ENCODE measurements around the gene TSACC. TPM values are rescaled to one million over a fixed set of nuclear protein-coding genes. Genes with fewer than 3 reads are reported as not detected.

The TSACC gene
- total and polyA plus RNA-seq, 2 donors (not counting 1 experiment from before 2014, with no cell fraction given): 0.69 to 1.2 TPM

DNA sequence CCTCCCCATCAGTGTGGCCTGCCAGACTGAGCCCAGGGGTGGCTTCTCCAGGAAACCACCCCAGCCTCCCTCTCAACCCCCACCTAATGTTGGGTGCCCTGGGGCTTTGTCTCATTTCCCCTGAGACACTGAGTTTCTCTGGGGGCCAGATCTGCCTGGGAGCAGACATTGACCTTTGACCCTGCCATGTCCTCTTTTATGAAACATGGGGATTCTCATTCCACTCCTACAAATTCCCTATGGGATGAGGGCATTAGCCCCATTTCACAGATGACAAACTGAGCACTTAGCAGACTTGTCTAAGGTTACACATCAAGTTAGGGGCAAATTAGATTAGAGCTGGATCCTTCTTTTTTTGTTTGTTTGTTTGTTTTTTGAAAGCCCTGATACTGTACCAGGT is 54.8 kb downstream of the TSACC start:
- Mint-ChIP-seq H3K4me1 (peaks cover 8% of the 10 kb centered on the region), H3K27me3 (peaks cover 14% of the 10 kb centered on the region), H3K27ac (no peak overlapping the region), H3K9me3 (ENCODE audit: insufficient read depth) (peaks cover 2% of the 10 kb centered on the region), H3K4me3 (no peak overlapping the region)
- Histone ChIP-seq H3K27ac (ENCODE audit: low read length in 2 of 2) (no peak overlapping the region), H3K4me1 (ENCODE audit: control insufficient read depth in 2 of 2, insufficient read depth in 2 of 2, low read length in 2 of 2) (peaks cover 4 to 8% of the 10 kb centered on the region in 2 donors), H3K9me3 (ENCODE audit: control extremely low read depth in 1 of 3, control insufficient read depth in 2 of 3, insufficient read depth in 1 of 3, low read length in 2 of 3) (peaks cover 0 to 9% (median 0%) of the 10 kb centered on the region in 3 donors), H3K79me2 (ENCODE audit: control insufficient read depth, insufficient read depth, low read length) (no peaks in the 10 kb centered on the region), H3K4me3 (ENCODE audit: control extremely low read depth in 1 of 5, extremely low read depth in 1 of 5, insufficient read depth in 1 of 5, low read depth in 2 of 5, low read length in 4 of 5) (no peak overlapping the region), H3K36me3 (replicated peaks in 1 of 2; ENCODE audit: control extremely low read depth in 1 of 2, control insufficient read depth in 1 of 2, extremely low read depth in 1 of 2, insufficient read depth in 2 of 2, low read length in 1 of 2) (no peaks in the 10 kb centered on the region), H4K20me1 (ENCODE audit: control insufficient read depth, insufficient read depth, low read length, poor library complexity, severe bottlenecking) (no peaks in the 10 kb centered on the region), H3K4me2 (replicated peaks; ENCODE audit: low read depth, low read length, poor library complexity, severe bottlenecking) (no peak overlapping the region), H2AFZ (ENCODE audit: insufficient read depth, low read depth, low read length, poor library complexity, severe bottlenecking) (no peak overlapping the region), H3K27me3 (replicated peaks in 1 of 4; ENCODE audit: control extremely low read depth in 1 of 4, control insufficient read depth in 3 of 4, insufficient read depth in 4 of 4, low read length in 3 of 4) (peaks cover 0 to 30% (median 7%) of the 10 kb centered on the region in 4 experiments), H3K9ac (ENCODE audit: low read length) (no peak overlapping the region)
- no peak for DNase-seq
- no peak for TF ChIP-seq EZH2 (IDR thresholded peaks at IDR 0.05; ENCODE audit: borderline replicate concordance, insufficient read depth, low read depth, low read length, poor library complexity, severe bottlenecking)
- TF ChIP-seq, protein P1, sequence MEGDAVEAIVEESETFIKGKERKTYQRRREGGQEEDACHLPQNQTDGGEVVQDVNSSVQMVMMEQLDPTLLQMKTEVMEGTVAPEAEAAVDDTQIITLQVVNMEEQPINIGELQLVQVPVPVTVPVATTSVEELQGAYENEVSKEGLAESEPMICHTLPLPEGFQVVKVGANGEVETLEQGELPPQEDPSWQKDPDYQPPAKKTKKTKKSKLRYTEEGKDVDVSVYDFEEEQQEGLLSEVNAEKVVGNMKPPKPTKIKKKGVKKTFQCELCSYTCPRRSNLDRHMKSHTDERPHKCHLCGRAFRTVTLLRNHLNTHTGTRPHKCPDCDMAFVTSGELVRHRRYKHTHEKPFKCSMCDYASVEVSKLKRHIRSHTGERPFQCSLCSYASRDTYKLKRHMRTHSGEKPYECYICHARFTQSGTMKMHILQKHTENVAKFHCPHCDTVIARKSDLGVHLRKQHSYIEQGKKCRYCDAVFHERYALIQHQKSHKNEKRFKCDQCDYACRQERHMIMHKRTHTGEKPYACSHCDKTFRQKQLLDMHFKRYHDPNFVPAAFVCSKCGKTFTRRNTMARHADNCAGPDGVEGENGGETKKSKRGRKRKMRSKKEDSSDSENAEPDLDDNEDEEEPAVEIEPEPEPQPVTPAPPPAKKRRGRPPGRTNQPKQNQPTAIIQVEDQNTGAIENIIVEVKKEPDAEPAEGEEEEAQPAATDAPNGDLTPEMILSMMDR (IDR thresholded peaks at IDR 0.05): no peak
- CTCF ChIA-PET: interaction anchor here (0.6 to 4.1 kb wide), 3 partner anchors 7 to 121 kb away, joined by 3 to 21 read pairs (median 4); no protein-coding TSS in a partner anchor
- intact Hi-C loops (cut with micrococcal nuclease): no loop called here
- ATAC-seq (ENCODE audit: low read depth): no peak
- POLR2A ChIA-PET: no interaction called here

DNA sequence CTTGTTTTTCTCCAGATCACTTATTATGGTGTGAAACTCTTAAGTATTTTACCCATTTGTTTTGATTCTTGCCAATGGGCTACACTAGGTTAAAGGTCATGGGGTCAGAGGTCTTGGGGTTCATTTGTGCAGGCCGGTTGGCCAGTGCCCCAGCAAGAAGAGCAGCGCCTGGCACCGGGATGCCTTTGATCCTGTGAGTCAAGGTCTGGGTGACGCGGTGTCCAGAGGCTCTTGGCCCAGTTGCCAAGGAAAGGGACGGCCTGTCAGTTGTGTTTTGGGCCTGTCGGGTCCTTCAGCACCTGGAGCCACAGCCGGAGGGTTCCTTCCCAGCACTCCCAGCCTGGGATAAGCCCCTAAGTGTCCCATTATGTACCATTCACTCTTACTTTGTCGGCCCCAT is 55.8 kb downstream of the TSACC start:
- ATAC-seq (ENCODE audit: low read depth): no peak
- DNase-seq: no peak
- Histone ChIP-seq H3K79me2 (ENCODE audit: control insufficient read depth, insufficient read depth, low read length) (no peaks in the 10 kb centered on the region), H3K36me3 (replicated peaks in 1 of 2; ENCODE audit: control extremely low read depth in 1 of 2, control insufficient read depth in 1 of 2, extremely low read depth in 1 of 2, insufficient read depth in 2 of 2, low read length in 1 of 2) (no peaks in the 10 kb centered on the region), H3K9ac (ENCODE audit: low read length) (no peak overlapping the region), H3K9me3 (ENCODE audit: control extremely low read depth in 1 of 3, control insufficient read depth in 2 of 3, insufficient read depth in 1 of 3, low read length in 2 of 3) (peaks cover 0 to 9% (median 0%) of the 10 kb centered on the region in 3 donors), H2AFZ (ENCODE audit: insufficient read depth, low read depth, low read length, poor library complexity, severe bottlenecking) (no peak overlapping the region), H4K20me1 (ENCODE audit: control insufficient read depth, insufficient read depth, low read length, poor library complexity, severe bottlenecking) (no peaks in the 10 kb centered on the region), H3K4me1 (ENCODE audit: control insufficient read depth in 2 of 2, insufficient read depth in 2 of 2, low read length in 2 of 2) (peaks cover 0 to 5% of the 10 kb centered on the region in 2 donors), H3K27ac (ENCODE audit: low read length in 2 of 2) (no peak overlapping the region), H3K4me2 (replicated peaks; ENCODE audit: low read depth, low read length, poor library complexity, severe bottlenecking) (no peak overlapping the region), H3K27me3 (replicated peaks in 1 of 4; ENCODE audit: control extremely low read depth in 1 of 4, control insufficient read depth in 3 of 4, insufficient read depth in 4 of 4, low read length in 3 of 4) (peaks cover 0 to 22% (median 4%) of the 10 kb centered on the region in 4 experiments), H3K4me3 (ENCODE audit: control extremely low read depth in 1 of 5, extremely low read depth in 1 of 5, insufficient read depth in 1 of 5, low read depth in 2 of 5, low read length in 4 of 5) (no peak overlapping the region)
- Mint-ChIP-seq H3K4me3 (no peak overlapping the region), H3K27me3 (peaks cover 10% of the 10 kb centered on the region), H3K4me1 (peaks cover 10% of the 10 kb centered on the region), H3K9me3 (ENCODE audit: insufficient read depth) (peaks cover 2% of the 10 kb centered on the region), H3K27ac (no peak overlapping the region)
- POLR2A ChIA-PET: no interaction called here
- intact Hi-C loops (cut with micrococcal nuclease): no loop called here
- TF ChIP-seq, protein P1 (IDR thresholded peaks at IDR 0.05): no peak
- no peak for TF ChIP-seq EZH2 (IDR thresholded peaks at IDR 0.05; ENCODE audit: borderline replicate concordance, insufficient read depth, low read depth, low read length, poor library complexity, severe bottlenecking)
- WGBS (ENCODE audit: insufficient coverage): 96% methylated on average over 8 of the region's 9 CpGs
- CTCF ChIA-PET: interaction anchor here (1.0 to 4.1 kb wide), 3 partner anchors 8 to 52 kb away, joined by 4 to 21 read pairs (median 4); no protein-coding TSS in a partner anchor

Data from B cell (primary cell).